CD4-positive, alpha-beta T cell treated with Interleukin-15 for 1 hour (primary cell): ENCODE measurements around the gene CCND1.

ENCODE experiments used
- DNase-seq: peaks from one replicate; pipeline ENCODE4 v3.0.0-alpha.2; 2020

Gene CCND1

DNA sequence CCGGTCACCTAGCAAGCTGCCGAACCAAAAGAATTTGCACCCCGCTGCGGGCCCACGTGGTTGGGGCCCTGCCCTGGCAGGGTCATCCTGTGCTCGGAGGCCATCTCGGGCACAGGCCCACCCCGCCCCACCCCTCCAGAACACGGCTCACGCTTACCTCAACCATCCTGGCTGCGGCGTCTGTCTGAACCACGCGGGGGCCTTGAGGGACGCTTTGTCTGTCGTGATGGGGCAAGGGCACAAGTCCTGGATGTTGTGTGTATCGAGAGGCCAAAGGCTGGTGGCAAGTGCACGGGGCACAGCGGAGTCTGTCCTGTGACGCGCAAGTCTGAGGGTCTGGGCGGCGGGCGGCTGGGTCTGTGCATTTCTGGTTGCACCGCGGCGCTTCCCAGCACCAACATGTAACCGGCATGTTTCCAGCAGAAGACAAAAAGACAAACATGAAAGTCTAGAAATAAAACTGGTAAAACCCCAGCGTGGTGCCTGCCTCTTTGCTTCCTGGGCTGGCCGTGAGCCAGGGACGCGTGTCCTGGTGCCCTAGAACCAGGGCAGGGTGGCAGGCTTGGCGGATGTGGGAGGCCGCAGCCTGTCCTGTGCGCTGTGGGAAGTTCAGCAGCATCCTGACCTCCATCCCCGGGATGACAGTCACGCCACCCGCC is 13.2 kb downstream of the CCND1 start:
- DNase-seq = no peak

DNA sequence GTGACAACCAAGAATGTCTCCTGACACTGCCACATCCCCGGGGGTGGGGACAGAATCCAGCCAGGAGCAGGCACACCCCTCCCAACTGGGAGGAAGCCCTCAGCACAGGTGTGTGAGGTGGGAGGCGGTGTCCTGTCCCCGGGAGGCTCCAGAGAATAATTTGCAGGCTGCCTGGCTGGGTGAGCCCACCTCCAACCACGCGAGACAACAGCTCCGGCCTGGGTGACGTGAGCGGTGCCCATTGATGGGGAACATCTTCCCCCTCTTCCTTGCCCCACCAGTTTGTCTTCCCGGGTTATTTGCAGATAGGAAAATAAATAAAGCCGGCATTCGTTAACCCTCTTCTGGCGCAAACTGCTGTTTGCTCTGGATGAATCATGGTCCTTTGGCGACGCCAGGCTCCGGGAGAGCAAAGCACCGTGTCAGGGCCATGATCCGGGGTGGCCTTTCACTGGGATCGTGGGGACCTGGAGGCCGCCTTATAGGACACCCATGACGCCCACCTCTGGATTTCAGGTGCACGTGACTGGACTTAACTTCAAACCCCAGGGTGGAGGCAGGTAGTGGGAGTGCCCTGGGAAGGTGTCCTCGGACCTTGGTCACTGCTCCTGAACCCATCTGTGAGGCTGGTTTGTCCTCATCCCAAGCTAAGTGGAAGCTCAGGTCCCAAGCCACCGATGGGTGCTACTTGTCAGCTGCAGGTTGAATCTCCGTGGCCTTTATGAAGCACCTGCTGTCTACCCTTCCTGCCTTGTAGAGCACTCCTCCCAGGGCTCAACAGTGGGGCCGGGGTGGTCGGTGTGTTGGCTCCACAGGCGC is 13.9 kb downstream of the CCND1 start:
- no peak for DNase-seq

DNA sequence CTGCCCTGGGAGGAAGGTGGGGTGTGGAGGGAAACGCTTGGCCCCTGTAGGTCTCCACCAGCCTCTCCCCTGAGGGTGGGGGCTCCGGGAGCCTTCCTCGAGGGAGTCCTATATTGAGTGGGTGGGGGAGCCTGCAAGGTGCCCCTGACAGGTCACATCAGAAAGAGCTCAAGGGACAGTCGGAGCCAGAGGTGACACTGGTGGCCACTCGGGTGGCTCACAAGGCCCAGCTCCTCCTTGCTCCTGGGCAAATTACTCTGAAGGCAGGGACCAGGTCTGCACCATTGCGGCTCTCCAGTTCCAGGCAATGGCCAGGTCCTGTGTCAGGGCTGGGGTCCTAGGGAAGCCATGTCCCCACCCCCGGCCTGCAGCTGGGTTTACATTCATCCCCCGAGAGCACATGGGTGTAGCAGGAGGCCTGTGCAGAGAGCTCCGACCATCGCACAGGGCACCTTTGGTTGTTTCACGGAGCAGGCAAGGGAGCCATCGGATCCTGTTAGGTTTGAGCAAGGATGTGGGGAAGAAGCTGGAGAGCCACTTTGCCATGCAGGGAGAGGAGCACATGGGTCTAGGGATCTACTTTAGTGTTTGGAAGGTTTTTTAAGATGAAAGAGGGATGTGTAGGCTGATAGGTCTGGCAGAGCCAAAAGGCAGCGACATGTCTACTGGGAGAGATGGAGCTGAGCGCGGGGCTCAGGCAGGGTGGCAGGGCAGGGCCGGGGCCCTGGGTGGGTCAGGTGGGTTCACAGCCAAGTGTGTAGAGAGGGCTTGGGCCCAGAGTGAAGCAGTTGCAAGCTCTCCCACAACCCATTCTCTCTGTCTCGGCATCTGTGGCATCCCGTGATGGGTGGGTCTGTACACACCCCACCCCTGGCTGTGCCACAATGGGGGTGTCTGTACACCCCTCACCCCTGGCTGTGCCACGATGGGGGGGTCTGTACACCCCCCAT is 14.8 kb downstream of the CCND1 start:
- DNase-seq = no peak

DNA sequence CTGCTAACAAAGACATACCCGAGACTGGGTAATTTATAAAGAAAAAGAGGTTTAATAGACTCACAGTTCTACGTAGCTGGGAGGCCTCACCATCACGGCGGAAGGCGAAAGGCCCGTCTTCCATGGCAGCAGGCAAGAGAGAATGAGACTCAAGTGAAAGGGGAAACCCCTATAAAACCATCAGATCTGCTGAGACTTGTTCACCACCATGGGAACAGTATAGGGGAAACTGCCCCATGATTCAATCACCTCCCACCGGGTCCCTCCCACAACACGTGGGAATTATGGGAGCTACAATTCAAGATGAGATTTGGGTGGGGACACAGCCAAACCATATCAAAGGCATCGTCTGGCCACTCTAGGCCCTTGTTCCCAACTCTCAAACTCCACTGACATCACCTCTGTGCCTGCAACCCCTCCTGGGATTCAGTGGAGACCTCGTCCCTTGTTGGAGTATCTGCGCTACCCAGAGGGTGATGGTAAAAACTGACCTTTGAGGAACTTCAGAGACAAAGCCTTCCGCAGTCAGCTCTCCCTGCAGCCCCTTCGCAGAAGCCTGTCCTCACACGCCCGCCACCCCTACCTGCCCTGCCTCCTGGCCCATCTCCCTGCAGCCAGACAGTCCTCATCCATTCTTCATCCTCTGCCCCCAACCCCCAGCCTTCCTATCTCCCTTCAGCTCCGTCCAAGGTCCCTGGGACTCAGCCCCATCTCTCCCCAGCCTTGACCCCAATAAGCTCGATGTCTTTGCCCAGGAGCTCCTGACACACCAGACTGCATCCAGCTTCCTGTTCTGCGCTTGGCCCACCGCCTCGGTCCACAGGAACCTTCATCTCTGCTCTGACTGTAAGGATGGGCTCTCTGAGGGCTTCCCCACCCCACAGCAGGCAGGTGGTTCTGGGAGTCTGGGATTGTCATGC is 15.8 kb downstream of the CCND1 start:
- no peak for DNase-seq

DNA sequence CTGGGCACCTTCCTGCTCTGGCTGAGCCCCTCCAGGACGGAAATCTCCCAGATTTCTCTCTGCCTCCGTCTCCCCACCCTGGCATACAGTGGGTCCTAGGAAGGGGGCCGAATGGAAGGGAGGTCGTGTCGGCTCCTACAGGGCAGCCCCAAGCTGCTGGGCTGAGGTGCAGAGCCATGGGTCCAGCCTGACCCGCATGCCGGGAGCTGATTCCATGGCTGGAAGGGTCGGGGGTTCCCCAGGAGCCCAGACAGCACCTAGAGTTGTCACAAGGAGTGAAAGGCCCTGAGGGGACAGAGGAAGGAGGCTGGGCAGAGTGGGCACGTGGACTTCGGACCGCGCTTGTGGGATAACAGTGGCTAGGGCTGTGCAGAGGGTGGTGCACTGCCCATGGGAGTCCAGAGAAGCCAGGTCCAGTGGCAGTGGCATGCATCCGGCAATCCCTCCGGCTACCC is 16.5 kb downstream of the CCND1 start:
- no peak for DNase-seq

DNA sequence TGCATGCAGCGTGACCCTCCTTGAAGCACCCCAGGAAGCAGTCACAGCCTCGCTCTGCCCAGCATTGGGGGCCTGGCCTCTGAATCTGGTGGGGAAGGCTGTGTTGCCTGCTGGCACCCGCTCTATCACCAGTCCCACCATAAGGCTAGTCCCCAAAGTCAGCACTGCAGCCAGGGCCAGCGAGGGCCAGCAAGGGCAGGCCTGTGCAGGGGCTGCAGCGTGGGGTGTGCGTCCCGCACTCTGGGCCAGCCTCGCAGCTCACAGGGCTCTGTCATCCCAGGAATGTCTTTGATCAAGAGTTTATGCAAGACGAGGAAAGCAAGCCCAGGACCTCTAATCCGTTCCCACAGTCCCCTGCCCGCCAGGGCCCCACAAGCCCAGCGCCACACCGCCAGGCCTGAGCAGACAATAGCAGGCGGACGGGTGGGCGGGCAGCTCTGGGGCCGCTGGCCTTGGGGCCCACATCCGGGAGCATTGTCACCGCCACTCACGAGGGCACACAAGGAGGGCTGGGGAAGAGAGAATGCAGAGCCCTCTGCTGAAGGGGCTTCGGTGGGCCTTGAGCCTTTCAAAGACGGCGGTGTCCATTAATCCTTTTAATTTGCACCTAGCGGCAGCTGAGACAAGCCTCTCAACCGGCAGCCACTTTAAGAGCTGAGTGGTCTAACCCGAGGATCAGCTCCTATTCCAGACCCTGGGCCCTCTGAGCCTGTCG is 17.1 kb downstream of the CCND1 start:
- no peak for DNase-seq

DNA sequence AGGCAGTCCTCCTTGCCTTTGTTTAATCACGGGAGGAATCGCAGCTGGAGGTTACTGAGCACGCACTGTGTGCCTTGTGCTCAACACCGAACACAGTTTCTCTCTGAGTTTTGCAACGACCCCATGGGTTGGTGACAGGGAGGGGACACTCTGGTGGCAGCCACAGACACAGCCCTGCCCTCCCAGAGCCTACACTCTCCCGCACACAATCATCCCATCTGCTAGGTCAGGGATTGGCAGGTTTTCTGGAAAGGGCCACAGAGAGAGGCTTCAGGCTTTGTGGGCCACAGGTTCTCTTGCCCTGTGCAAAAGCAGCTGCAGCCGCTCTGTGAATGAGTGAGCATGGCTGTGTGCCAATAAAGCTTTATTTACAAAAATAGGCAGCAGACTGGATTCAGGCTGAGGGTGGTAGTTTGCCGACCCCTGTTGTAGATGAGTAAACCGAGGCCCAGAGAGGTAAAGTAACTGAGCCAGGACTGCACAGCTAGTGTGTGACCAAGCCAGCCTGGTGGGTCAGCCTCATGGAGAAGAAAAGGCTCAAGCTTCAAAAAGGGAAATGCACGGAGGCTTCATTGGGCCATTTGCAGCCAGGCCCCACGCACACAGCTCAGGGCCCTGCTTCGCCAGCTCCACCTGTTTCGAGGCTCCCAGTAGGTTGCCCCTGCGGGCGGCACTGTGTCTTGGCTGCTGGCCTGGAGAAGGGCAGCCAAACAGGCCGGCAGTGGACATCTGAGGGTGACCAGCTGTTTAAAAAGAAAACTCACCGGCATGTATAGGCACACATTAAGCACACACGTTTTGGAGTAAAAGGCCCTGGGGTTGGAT is 17.9 kb downstream of the CCND1 start:
- no peak for DNase-seq

DNA sequence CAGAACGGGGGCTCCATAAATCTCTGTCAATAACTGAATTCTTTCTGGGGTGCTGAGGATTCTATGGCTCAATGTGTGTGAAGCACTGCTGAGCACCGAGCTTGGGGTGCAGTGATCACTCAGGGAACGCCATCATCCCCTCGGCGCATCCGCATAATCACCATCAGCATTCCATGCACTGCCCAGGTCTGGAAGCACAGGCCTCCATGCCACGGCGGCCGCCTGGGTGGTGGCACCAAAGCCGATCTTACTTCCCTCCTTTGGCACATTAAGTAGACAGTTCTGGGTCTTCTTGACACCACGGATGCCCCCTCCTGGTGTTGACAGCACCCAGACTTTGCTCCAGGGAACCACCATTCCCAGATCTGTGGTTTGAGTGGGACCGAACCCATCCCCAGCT is 18.6 kb downstream of the CCND1 start:
- no peak for DNase-seq

DNA sequence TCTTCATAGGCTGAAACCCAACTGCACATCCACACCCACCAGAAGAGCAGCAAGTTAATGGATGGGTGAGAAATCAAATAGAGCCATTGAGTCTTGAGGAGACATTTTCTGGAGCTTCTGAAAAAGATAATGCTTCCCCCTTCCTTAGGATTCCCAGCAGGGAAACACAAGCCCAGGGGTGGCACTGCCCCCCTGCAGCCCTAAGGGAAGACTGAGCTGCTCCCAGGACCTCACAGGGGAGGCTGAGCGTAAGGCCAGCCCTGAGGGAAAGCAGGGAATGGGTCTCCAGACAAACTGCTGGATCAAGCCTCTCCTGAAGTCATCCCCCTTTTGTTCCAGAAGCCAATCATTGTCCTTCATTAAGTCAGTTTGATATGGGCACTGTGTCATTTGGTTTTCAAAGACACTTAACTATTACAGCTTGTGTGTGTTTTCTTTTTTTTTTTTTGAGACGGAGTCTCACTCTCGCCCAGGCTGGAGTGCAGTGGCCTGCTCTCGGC is 19.1 kb downstream of the CCND1 start:
- DNase-seq = no peak

DNA sequence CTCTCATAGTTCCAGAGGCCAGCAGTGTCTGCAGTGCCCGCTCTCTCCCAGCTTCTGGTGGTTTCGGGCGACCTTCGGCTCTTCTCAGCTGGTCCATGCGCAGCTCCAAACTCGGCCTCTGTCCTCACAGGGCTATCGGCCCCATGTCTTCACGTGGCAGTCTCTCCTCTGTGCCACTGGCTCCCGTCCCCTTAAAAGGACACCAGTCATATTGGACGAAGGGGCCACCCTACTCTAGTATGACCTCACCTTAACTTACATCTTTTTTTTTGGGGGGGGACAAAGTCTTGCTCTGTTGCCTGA is 20.4 kb downstream of the CCND1 start:
- DNase-seq = no peak

DNA sequence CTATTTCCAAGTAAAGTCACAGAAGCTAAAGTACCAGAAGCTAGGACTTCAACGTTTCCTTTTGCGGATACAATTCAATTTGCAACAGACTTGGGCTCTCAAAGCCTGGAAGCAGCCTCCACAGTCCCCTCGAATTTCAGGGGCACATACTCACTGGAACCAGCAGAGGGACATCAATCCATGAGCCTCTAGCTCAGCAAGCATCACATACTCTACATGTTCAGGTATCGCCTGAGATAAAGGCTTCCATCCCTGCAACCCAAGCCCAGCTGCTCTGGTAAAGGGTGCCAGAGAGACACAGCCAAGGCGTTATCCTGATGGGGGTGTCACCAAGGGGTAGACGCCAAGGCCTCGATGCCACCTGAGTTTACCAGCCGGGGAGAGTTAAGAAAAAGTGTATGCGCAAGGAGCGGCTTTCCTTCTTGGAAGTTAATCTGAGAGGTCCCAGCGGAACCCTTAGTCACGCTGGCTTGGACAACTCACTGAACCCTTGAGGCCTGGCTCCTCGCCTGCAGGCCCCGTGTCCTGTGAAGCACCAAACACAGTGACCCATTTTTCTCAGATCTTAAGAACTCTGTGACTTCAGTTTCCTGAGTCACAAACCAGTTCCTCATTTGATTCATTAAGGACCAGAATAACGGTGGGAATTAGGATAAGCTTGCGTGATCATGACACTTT is 21.2 kb downstream of the CCND1 start:
- DNase-seq = no peak

DNA sequence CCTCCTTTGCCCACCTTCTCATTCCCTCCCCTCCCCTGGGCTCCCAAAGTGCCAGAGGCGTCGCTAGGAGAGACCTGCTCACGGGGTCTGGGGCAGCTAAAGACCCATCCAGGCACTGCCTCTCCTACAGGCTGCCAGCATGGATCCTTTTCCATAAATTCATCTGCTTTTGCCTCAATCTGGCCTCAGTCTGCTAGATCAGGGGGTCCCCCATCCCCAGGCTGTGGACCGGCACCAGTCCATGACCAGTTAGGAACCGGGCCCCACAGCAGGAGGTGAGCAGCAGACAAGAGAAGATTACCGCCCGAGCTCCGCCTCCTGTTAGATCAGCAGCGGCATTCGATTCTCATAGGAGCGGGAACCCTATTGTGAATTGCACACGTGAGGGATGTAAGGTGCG is 21.9 kb downstream of the CCND1 start:
- DNase-seq = no peak

DNA sequence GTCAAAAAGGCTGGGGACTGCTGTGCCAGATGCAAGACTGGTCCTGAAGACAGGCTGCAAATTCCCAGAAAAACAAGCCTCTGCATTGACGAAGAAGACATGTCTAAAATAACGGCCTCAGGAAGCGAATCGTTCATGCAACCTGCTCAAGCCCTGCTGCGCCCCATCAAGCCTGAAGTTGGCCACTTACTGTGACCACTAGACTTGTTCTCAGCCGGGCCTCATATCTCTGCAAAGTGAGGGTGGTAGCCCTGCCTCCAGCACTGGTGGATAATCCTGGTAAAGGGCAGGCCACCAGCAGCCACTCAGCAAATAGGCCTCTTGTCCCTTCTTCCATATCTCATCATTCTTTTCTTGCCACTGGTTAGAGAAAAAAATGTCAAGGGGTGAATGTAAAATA is 22.4 kb downstream of the CCND1 start:
- no peak for DNase-seq

DNA sequence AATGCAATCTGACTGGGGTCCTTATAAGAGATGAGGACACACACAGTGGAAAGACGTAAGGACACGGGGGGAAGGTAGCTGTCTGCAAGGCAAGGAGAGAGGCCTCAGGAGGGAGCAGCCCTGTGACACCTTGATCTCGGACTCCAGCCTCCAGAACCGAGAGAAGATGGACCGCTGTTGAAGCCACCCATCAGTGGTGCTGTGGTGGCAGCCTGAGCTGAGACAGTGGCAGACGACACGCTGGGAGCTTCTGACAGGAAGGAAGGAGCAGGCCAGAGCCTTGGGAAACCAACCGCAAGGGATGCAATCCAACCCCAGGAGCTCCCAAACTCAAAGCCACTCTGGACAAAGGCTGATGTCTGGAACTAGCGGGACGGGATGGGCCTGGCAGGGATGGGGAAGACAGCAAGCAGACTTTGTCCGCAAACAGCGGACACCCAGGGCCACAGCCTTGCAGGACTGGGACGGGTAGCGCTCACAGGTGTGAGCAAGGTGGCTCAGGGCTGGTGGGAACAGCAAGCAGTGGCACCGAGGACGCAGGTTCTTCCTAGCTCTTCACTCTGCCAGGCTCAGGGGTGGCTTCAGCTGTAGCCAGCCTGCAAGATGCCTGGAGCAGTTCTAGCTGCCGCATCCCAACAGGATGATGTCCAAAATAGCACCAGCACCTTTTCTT is 23.3 kb downstream of the CCND1 start:
- no peak for DNase-seq

DNA sequence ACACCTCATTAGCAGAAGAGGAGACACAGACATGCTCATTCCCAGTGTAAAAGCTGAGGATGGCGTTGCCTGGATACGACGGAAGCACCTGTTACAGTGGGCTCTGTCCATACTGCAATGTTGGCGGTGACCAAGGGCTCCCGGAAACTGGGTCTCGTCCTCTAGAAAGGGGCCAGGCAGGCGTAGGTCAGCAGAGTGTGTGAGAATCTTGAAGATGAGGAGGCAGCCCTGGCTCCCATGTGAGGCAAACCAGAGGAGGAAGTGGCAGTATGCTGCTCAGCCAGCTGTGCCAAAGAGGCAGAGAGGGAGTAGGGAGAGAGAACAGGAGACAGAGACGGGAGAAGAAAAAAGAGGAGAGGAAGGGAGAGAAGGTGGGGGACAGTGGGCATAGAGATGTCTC is 23.9 kb downstream of the CCND1 start:
- DNase-seq = no peak

DNA sequence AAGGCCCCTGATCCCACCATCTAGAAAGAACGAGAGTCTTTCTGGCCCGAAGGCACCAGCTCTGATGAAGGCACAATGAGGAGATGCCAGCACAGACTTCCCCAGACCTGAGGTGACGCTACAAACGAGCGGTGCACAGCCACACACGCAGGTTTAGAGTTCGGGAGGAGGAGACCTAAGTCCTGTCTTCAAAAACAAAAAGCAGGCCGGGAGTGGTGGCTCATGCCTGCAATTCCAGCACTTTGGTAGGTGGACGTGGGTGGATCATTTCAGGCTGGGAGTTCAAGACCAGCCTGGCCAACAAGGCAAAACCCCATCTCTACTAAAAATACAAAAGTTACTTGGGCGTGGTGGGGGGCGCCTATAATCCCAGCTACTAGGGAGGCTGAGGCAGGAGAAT is 24.7 kb downstream of the CCND1 start:
- DNase-seq = no peak

DNA sequence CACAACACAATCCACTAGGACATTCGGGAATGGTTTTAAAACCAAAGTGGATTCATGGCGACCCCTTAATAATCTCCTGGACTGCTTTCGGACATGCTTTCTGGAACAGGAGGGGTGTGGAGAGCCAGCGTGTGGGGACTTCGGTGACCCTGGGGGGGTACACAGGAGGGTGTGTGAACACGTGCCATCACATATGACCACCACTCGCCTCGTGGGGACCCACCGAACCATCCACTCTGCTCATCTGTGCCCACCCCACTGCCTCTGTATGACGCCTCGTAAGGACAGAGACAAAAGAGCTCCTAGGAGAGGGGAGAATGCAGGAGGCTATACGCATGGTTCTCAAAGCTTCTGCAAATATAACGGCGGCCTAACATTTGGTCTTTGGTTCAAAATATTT is 25.3 kb downstream of the CCND1 start:
- no peak for DNase-seq

DNA sequence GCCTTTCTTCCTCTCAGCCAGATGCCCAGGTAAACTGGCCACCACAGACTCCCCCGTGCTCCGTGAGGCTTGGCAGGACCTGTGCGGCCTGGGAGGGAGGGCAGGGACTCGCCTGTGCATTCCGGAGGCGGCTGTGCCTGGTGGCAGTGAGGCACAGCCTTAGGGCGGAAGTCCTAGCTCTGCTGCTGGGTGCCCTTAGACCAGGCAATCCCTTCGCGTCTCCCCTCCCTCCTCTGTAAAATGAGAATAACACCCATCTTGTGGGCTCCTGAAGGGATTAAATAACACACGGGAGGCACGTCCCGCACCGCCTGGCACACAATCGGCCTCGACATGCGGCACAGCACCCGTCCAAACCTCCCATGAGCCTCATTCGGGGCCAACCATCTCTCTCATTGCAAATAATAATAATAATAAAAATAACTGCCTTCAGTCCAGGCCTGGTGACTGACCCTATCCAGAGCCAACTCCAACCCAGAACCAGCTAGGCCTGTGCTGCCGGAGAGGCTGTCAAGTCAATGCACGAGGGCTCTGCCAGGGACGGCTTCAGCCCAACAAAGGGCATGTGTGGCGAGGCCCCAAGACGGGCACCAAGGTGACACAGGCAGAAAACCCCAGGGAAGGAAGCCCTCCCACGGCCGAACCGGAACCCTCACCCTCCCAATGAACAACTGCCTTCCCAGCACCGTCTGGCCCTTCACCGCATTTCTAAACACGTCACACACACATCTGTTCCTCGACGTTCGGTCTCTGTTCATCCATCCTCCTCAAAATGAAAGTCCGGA is 26.0 kb downstream of the CCND1 start:
- DNase-seq = no peak
